IMR-90 (cell line): ENCODE results near the gene VIPR1.

Source experiments
- CTCF ChIP-seq: conservative IDR thresholded peaks from 2 replicates; pipeline ENCODE4 v1.5.1; 2012; ENCODE audit warnings: mild to moderate bottlenecking, low read depth, low read length, improper control_type of control experiment
- RAD21 ChIP-seq: IDR thresholded peaks from 2 replicates; pipeline ENCODE4 v1.6.1; 2012; ENCODE audit warnings: low read length, improper control_type of control experiment

- TF ChIP-seq CTCF = no peak
- TF ChIP-seq RAD21 = no peak
Measured at GRCh38 chr3:42544492-42545283, 42.2 kb downstream of the VIPR1 start.
